Measurements from ENCODE around the gene COA8.

COA8 gene

GRCh38 chr14:103536693-103537092 is 26.1 kb upstream of the COA8 start:
- H4K20me1 ChIP-seq (ENCODE audit: insufficient read depth): no peaks in the 10 kb centered on the region
- H3K79me2 ChIP-seq (ENCODE audit: insufficient read depth, low read depth): no peaks in the 10 kb centered on the region

GRCh38 chr14:103537175-103537990 is 25.4 kb upstream of the COA8 start:
- no peak overlapping the region for H3K4me3 ChIP-seq (IDR thresholded peaks at IDR 0.05; ENCODE audit: insufficient read depth, low read depth, low read length)
- H3K36me3 ChIP-seq (ENCODE audit: insufficient read depth): no peaks in the 10 kb centered on the region
- H3K79me2 ChIP-seq (ENCODE audit: insufficient read depth, low read depth): no peaks in the 10 kb centered on the region
- H3K4me1 ChIP-seq (ENCODE audit: low read depth, poor library complexity, severe bottlenecking): no peaks in the 10 kb centered on the region
- TF ChIP-seq CTCF (conservative IDR thresholded peaks at IDR 0.05; ENCODE audit: low read depth, low read length): no peak
- H2AFZ ChIP-seq (ENCODE audit: low read depth): no peak overlapping the region
- H3K27ac ChIP-seq: no peak overlapping the region
- no peak overlapping the region for H3K4me2 ChIP-seq
- H3K9ac ChIP-seq: no peak overlapping the region
- H4K20me1 ChIP-seq (ENCODE audit: insufficient read depth): no peaks in the 10 kb centered on the region
- peaks cover 6% of the 10 kb centered on the region; the same call in 1 of the 2 replicates for H3K27me3 ChIP-seq (ENCODE audit: insufficient read depth, low read depth)

More at GRCh38 chr14:103536693-103537092, 26.1 kb upstream of the COA8 start:
- H3K36me3 ChIP-seq (ENCODE audit: insufficient read depth): no peaks in the 10 kb centered on the region
- no peak overlapping the region for H3K4me2 ChIP-seq
- H2AFZ ChIP-seq (ENCODE audit: low read depth): no peak overlapping the region
- no peak overlapping the region for H3K9ac ChIP-seq
- TF ChIP-seq CTCF (conservative IDR thresholded peaks at IDR 0.05; ENCODE audit: low read depth, low read length): no peak
- H3K4me3 ChIP-seq (IDR thresholded peaks at IDR 0.05; ENCODE audit: insufficient read depth, low read depth, low read length): no peak overlapping the region
- peaks cover 6% of the 10 kb centered on the region; the same call in 1 of the 2 replicates for H3K27me3 ChIP-seq (ENCODE audit: insufficient read depth, low read depth)
- no peaks in the 10 kb centered on the region for H3K4me1 ChIP-seq (ENCODE audit: low read depth, poor library complexity, severe bottlenecking)
- no peak overlapping the region for H3K27ac ChIP-seq

GRCh38 chr14:103538291-103539055 is 24.3 kb upstream of the COA8 start:
- H3K27ac ChIP-seq: no peak overlapping the region
- no peaks in the 10 kb centered on the region for H4K20me1 ChIP-seq (ENCODE audit: insufficient read depth)
- H3K79me2 ChIP-seq (ENCODE audit: insufficient read depth, low read depth): no peaks in the 10 kb centered on the region
- no peaks in the 10 kb centered on the region for H3K36me3 ChIP-seq (ENCODE audit: insufficient read depth)
- no peak for TF ChIP-seq CTCF (conservative IDR thresholded peaks at IDR 0.05; ENCODE audit: low read depth, low read length)
- no peak overlapping the region for H2AFZ ChIP-seq (ENCODE audit: low read depth)
- H3K4me2 ChIP-seq: no peak overlapping the region
- no peak overlapping the region for H3K9ac ChIP-seq
- no peak overlapping the region for H3K4me3 ChIP-seq (IDR thresholded peaks at IDR 0.05; ENCODE audit: insufficient read depth, low read depth, low read length)
- H3K4me1 ChIP-seq (ENCODE audit: low read depth, poor library complexity, severe bottlenecking): no peaks in the 10 kb centered on the region
- peaks cover 6% of the 10 kb centered on the region; the same call in 1 of the 2 replicates for H3K27me3 ChIP-seq (ENCODE audit: insufficient read depth, low read depth)

- Histone ChIP-seq H2AFZ (ENCODE audit: low read depth) (no peak overlapping the region), H3K27me3 (ENCODE audit: insufficient read depth, low read depth) (peaks cover 6% of the 10 kb centered on the region; the same call in 1 of the 2 replicates), H3K4me2 (no peak overlapping the region), H3K9ac (no peak overlapping the region), H3K27ac (no peak overlapping the region), H3K36me3 (ENCODE audit: insufficient read depth) (no peaks in the 10 kb centered on the region), H3K4me3 (IDR thresholded peaks at IDR 0.05; ENCODE audit: insufficient read depth, low read depth, low read length) (no peak overlapping the region), H4K20me1 (ENCODE audit: insufficient read depth) (no peaks in the 10 kb centered on the region), H3K79me2 (ENCODE audit: insufficient read depth, low read depth) (no peaks in the 10 kb centered on the region), H3K4me1 (ENCODE audit: low read depth, poor library complexity, severe bottlenecking) (no peaks in the 10 kb centered on the region)
- TF ChIP-seq CTCF (conservative IDR thresholded peaks at IDR 0.05; ENCODE audit: low read depth, low read length): no peak
Measured at GRCh38 chr14:103539056-103539825, 23.5 kb upstream of the COA8 start.
